Measurements from ENCODE around the gene EEFSEC.

- TF ChIP-seq CTCF (conservative IDR thresholded peaks at IDR 0.05; ENCODE audit: low read depth, low read length) (no peak), RAD21 (IDR thresholded peaks at IDR 0.05; ENCODE audit: low read length) (no peak), POLR2A (IDR thresholded peaks at IDR 0.05; ENCODE audit: low read depth, low read length) (no peak), MXI1 (IDR thresholded peaks at IDR 0.05; ENCODE audit: borderline replicate concordance, low read depth, low read length) (no peak), MAFK (IDR thresholded peaks at IDR 0.05; ENCODE audit: low read depth, low read length) (no peak), BHLHE40 (IDR thresholded peaks at IDR 0.05; ENCODE audit: low read depth, low read length) (no peak), USF2 (IDR thresholded peaks at IDR 0.05; ENCODE audit: low read depth, low read length) (no peak), RCOR1 (IDR thresholded peaks at IDR 0.05; ENCODE audit: insufficient replicate concordance, low read length) (no peak), RFX5 (IDR thresholded peaks at IDR 0.05; ENCODE audit: low read depth, low read length) (no peak), FOS (IDR thresholded peaks at IDR 0.05; ENCODE audit: low read depth, low read length) (no peak), SMC3 (IDR thresholded peaks at IDR 0.05; ENCODE audit: low read depth, low read length) (no peak), CEBPB (IDR thresholded peaks at IDR 0.05; ENCODE audit: low read depth, low read length) (no peak), MAZ (IDR thresholded peaks at IDR 0.05; ENCODE audit: borderline replicate concordance, low read depth, low read length) (no peak)
- TF ChIP-seq, protein P1, sequence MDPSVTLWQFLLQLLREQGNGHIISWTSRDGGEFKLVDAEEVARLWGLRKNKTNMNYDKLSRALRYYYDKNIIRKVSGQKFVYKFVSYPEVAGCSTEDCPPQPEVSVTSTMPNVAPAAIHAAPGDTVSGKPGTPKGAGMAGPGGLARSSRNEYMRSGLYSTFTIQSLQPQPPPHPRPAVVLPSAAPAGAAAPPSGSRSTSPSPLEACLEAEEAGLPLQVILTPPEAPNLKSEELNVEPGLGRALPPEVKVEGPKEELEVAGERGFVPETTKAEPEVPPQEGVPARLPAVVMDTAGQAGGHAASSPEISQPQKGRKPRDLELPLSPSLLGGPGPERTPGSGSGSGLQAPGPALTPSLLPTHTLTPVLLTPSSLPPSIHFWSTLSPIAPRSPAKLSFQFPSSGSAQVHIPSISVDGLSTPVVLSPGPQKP (IDR thresholded peaks at IDR 0.05; ENCODE audit: borderline replicate concordance, low read depth, low read length) = no peak
Measured at GRCh38 chr3:128399221-128399915, 246.1 kb downstream of the EEFSEC start.
